GM21515 (cell line): ENCODE data around the gene DEDD2.

ENCODE experiments used
- ATAC-seq: cut with Tn5 transposase; IDR thresholded peaks from one replicate; pipeline ENCODE4 v1.9.1; 2021; ENCODE audit not compliant: unreplicated experiment

The DEDD2 gene

GRCh38 chr19:42175952-42176648, 41.4 kb downstream of the DEDD2 start:
- ATAC-seq: no peak

DNA sequence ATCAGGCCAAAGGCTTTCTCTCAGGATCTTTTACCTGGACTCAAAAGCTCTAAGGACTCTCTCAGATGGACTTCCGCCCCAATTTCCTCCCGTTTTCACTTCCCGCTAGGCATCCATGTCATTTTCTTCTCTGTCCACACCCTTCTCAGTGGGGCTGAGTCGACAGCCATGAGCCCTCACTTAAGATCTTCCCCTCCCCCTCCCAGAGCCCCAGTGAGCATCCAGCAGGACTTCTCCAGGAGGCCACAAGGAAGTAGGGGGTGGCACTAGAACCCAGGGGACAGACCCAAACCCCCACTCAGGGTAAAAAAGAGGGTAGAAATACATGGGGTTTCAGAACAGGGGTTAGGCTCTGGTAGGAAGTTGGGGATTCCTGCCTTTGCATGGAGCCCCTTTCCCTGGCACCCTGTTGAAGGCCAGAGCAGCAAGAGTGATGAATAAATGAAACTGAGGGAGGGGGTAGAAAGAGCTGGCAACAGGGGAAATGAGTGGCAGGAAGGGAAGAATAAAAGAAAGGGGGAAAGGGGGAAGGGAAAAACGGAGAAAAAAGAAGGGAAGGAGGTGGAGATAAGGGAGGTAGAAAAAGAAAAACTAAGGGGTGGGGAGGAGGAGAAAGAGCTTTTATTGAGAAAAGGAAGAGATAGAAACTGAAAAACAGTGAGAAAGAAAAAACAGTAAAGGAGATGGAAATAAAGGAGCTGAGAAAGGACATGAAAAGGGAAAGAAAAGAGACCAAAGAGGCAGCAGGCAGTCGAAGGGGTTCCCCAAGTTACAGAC, 42.3 kb downstream of the DEDD2 start:
- ATAC-seq: no peak

- no peak for ATAC-seq
Observed at GRCh38 chr19:42174188-42174587, 43.3 kb downstream of the DEDD2 start.

GRCh38 chr19:42173695-42174094, 43.8 kb downstream of the DEDD2 start:
- no peak for ATAC-seq

- ATAC-seq: no peak
Observed at GRCh38 chr19:42172261-42172660, 45.2 kb downstream of the DEDD2 start.

GRCh38 chr19:42170715-42171114, 46.8 kb downstream of the DEDD2 start:
- no peak for ATAC-seq

- ATAC-seq: no peak
Observed at GRCh38 chr19:42169486-42170413, 47.7 kb downstream of the DEDD2 start.

- no peak for ATAC-seq
Observed at GRCh38 chr19:42168206-42168605, 49.3 kb downstream of the DEDD2 start.

- ATAC-seq: no peak
Observed at GRCh38 chr19:42166316-42166715, 51.2 kb downstream of the DEDD2 start.

DNA sequence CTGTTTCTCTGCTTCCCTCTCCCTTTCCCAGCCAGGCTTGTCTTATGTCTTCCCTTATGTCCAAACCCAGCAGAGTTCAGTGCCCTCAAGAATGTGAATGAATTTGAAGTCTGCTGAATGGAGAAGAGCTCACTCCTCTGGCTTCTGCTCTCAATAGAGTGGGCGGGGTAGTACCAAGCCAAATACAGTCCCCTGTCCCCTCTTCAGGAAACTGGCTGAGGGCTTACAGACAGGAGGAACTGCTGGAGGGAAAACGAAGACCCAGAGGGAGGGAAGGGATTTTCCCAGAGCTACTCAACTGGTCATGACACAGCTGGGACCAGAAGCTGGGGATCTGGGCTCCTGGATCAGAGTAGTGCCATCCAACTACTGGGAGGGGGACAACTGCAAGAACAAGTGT, 52.3 kb downstream of the DEDD2 start:
- no peak for ATAC-seq

DNA sequence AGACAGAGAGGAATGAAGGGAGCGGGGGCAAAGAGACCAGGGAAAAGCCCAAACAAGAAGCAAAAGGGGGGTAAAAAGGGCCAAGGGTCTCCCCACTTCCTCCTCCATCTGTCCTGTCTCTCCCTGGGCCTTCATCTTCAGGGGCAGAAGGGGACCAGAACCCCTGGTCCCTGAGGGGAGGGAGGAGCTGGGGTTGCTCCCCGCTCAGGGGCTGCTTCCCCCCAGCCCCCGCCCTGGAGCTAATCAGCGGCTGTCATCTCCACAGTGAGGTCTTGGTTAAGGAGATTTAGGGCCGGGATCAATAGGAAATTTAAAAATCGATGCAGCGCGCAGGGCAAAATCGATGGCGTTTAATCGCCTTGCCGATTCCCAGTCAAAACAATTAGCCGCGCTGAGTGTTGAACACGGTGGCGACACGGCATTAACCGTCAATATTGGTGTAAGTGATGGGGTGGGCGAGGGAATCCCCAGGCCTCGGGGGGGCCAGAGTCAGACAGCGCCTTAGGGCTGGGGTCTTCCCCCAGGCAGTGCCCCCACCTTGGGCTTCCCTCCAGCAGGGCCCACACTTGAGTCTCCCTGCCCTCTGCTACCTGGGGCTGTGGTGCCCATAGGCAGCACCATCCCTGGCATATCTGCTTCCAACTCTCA, 55.7 kb downstream of the DEDD2 start:
- ATAC-seq: no peak

DNA sequence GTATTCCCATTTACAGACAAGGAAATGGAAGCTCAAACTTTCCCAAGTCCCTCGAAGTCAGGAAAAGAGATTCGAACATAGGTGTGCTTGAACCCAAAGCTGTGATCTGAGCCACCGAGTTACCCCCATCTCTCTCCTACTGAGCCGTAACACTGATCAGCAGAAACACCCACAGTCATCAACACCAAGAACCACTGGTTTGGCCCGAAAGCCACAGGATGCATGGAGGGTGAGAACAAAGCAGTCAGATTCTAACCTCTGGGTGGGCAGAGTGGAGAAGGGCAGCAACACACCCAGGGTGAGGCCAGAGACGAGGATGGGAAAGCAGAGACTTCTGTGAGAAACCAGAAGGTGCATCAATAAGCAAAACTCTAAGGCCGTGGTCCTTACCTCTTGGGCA, 57.5 kb downstream of the DEDD2 start:
- no peak for ATAC-seq

DNA sequence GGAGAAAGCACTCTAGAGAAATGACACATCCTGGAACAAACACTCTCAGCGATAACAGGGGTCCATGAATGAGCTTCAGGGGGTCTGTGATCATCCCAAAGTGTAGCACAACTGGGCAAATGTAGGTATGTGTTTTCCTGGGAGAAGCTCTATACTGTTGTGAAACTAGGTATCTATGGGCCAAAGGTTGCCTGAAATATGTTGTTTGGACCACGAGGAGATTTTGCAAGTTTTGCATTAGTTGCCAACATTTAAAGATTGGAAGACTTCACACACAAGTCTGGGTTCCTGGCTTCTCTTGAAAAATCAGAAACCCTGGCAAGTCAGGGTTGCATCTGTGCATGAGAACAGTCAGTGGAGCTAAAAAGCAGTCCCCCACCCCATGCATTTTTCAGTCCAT, 58.6 kb downstream of the DEDD2 start:
- no peak for ATAC-seq

- no peak for ATAC-seq
Observed at GRCh38 chr19:42156571-42156970, 60.9 kb downstream of the DEDD2 start.

- no peak for ATAC-seq
Observed at GRCh38 chr19:42155796-42156195, 61.7 kb downstream of the DEDD2 start.

DNA sequence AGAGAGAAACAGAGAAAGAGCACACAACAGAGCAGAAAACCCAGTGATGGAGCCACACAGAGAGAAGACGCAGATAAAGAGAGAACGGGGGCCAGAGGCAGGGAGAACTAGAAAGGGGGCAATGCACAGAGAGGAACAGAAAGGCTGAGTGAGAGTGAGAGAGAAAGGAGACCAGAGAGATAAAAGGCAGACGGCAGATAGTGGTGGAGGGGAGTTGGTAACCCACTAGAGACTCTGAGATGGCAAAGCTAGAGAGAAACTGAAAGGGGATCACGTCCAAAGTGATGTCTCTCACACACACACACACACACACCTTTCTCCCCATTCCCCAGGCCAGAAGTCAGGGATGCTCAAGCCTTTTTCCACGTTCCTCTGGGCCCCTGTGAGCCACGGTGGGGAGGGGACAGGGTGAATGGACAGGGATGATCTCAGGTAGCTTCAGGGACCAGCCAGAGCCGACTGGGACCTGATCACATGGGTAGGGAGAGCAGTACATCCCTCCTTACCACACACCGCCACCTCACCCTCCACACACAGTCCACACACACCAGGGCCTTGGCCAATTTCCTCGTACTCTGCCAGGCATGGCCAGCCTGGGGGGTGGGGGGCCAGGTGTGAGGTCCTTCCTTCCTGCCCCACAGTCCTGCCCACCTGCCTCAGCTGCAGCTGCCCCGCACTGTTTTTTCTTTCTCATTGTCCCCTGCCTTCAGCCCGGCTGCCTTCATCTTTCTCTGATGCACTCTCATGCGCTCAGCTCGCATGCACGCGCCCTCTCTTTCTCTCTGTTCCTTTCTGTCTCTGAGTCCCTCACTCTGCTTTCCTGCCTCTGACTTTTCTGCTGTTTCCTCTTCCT, 62.8 kb downstream of the DEDD2 start:
- ATAC-seq: no peak

GRCh38 chr19:42153672-42154433, 63.6 kb downstream of the DEDD2 start:
- no peak for ATAC-seq

DNA sequence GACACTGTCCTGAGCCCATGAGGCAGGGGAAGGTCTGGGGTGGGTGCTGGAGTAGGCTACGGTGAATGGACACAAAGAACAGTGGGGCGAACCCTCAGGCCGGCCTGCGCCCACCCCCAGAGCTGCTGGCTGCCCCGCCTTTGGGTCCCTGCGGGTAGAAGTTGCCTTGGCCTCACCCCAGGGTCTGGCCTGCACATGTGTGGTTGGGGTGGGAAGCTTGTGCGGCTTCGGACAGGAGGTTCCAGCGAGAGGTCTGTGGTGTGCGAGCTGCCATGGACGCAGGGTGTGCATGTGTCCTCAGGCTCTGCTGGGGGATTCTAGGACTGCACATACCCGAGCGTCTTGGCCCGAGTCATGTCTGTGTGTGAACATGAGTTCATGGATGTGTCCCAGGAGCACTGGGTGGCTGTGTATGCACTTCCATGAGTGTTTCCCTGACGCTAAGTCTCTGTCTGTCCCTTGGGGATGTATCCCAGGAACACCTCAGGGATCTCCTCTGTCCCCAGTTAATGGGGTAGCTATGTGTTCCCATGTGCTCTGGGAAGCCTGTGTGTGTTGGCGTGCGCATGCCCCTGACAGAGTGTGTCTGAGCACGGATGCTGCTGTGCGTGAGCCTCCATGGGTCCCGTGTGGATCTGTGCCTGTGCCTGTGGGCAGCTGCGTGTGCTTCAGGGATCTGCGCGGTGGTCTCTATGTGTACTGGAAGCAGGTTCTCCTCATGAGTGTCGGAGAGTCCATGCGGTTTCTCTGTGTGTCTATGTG, 64.4 kb downstream of the DEDD2 start:
- no peak for ATAC-seq
